A549 (cell line): ENCODE data around the gene FZD10. TPM values are rescaled to one million over a fixed set of nuclear protein-coding genes. Genes with fewer than 3 reads are reported as not detected.

ENCODE experiments used
- ATAC-seq, 2 experiments: fragments of 200-7000 bp in 1 of 2; fragments of >200 bp in 1 of 2; cut with Nextera tagmentation in 1 of 2; cut with Tn5 transposase in 1 of 2; 3 replicates each; pipeline versions ENCODE4 v1.8.0 to v1.9.1; 2018 to 2020; ENCODE audit warnings: mild to moderate bottlenecking in 1 of 2, moderate library complexity in 1 of 2
- CTCF ChIA-PET: fragments of 300-600 bp; sonication (Branson Sonifier 250); formaldehyde crosslinking; extraction: SDS; loops from one replicate; lab custom pipeline; 2021; ENCODE audit warnings: antibody characterized with exemption, inconsistent platforms; lab: Yijun Ruan, JAX
- POLR2A ChIA-PET: fragments of 350-600 bp; formaldehyde crosslinking; extraction: SDS; loops from one replicate; lab custom pipeline; 2021; ENCODE audit warnings: antibody characterized with exemption, inconsistent platforms; lab: Yijun Ruan, JAX
- DNase-seq, 2 experiments: peaks; one replicate each; pipeline versions ENCODE4 v3.0.0 to v3.0.0-alpha.2; 2011 to 2016; ENCODE audit warnings: low read depth in 1 of 2, low spot score in 1 of 2
- FAIRE-seq: peaks from 2 replicates; lab custom pipeline; 2011; peaks lifted over from hg19 to GRCh38; lab: Jason Lieb, UNC
- H3K27ac ChIP-seq, 2 experiments: fragments of >200 bp; sonication (Bioruptor Twin); formaldehyde crosslinking; 3 replicates each; pipeline ENCODE4 v1.5.1; 2016 to 2017
- H3K4me1 ChIP-seq: fragments of >200 bp; sonication (Bioruptor Twin); formaldehyde crosslinking; 3 replicates; pipeline ENCODE4 v1.6.1; 2016
- H3K4me2 ChIP-seq: fragments of >200 bp; sonication (Bioruptor Twin); formaldehyde crosslinking; 3 replicates; pipeline ENCODE4 v1.6.1; 2016
- H3K4me3 ChIP-seq: fragments of >200 bp; sonication (Bioruptor Twin); formaldehyde crosslinking; 3 replicates; pipeline ENCODE4 v1.5.1; 2016
- H3K9me3 ChIP-seq: fragments of >200 bp; sonication (Bioruptor Twin); formaldehyde crosslinking; 3 replicates; pipeline ENCODE4 v1.6.1; 2016
- BCL3 ChIP-seq: fragments of >200 bp; sonication (Bioruptor Twin); formaldehyde crosslinking; IDR thresholded peaks from 3 replicates; pipeline ENCODE4 v1.6.1; 2016
- BHLHE40 ChIP-seq: IDR thresholded peaks from 2 replicates; pipeline ENCODE4 v1.6.1; 2012; ENCODE audit warnings: low read depth, low read length, inconsistent platforms
- CBX2 ChIP-seq: fragments of 200-600 bp; sonication (generic); IDR thresholded peaks from 2 replicates; pipeline ENCODE4 v1.6.1; 2016; ENCODE audit warnings: low read depth, mild to moderate bottlenecking, borderline replicate concordance
- CHD4 ChIP-seq: fragments of 200-600 bp; sonication (generic); IDR thresholded peaks from 2 replicates; pipeline ENCODE4 v1.6.1; 2016; ENCODE audit warnings: antibody characterized with exemption, mild to moderate bottlenecking, borderline replicate concordance
- EHF ChIP-seq: fragments of 250-450 bp; sonication (Bioruptor Pico); IDR thresholded peaks from 2 replicates; pipeline ENCODE4 v1.5.0; 2020; ENCODE audit warnings: mild to moderate bottlenecking
- ELK1 ChIP-seq: fragments of 150-350 bp; IDR thresholded peaks from 2 replicates; pipeline ENCODE4 v1.6.1; 2014; ENCODE audit warnings: low read depth, mild to moderate bottlenecking, low read length
- ESRRA ChIP-seq: fragments of 150-350 bp; IDR thresholded peaks from 2 replicates; pipeline ENCODE4 v1.6.1; 2014; ENCODE audit warnings: mild to moderate bottlenecking, low read length, borderline replicate concordance
- FOSB ChIP-seq: fragments of 250-450 bp; sonication (Bioruptor Pico); IDR thresholded peaks from 2 replicates; pipeline ENCODE4 v1.5.0; 2020; ENCODE audit warnings: mild to moderate bottlenecking, moderate library complexity
- FOXS1 ChIP-seq: fragments of 250-450 bp; sonication (Bioruptor Pico); IDR thresholded peaks from 2 replicates; pipeline ENCODE4 v1.5.0; 2020; ENCODE audit warnings: mild to moderate bottlenecking, moderate library complexity
- HEYL ChIP-seq: fragments of 250-450 bp; sonication (Bioruptor Pico); IDR thresholded peaks from 2 replicates; pipeline ENCODE4 v1.8.0; 2021; ENCODE audit warnings: mild to moderate bottlenecking, moderate library complexity
- HOXA7 ChIP-seq: fragments of 250-450 bp; sonication (Bioruptor Pico); IDR thresholded peaks from 2 replicates; pipeline ENCODE4 v1.5.0; 2020; ENCODE audit warnings: mild to moderate bottlenecking, moderate library complexity
- HOXB13 ChIP-seq: fragments of 250-450 bp; sonication (Bioruptor Pico); IDR thresholded peaks from 2 replicates; pipeline ENCODE4 v1.5.0; 2020; ENCODE audit warnings: low read depth, mild to moderate bottlenecking, moderate library complexity
- MAFK ChIP-seq: fragments of 450-650 bp; IDR thresholded peaks from 2 replicates; pipeline ENCODE4 v1.6.1; 2014; ENCODE audit not compliant: partially characterized antibody
- MAX ChIP-seq: IDR thresholded peaks from 2 replicates; pipeline ENCODE4 v1.6.1; 2012
- MAZ ChIP-seq: fragments of 150-350 bp; IDR thresholded peaks from 2 replicates; pipeline ENCODE4 v1.6.1; 2014; ENCODE audit warnings: antibody characterized with exemption, low read depth, low read length, borderline replicate concordance
- PHF8 ChIP-seq: fragments of 200-600 bp; sonication (generic); IDR thresholded peaks from 2 replicates; pipeline ENCODE4 v1.6.1; 2016; ENCODE audit warnings: low read depth, mild to moderate bottlenecking, antibody characterized with exemption, moderate library complexity, borderline replicate concordance
- POLR2A ChIP-seq: IDR thresholded peaks from 2 replicates; pipeline ENCODE4 v1.6.1; 2012; ENCODE audit warnings: mild to moderate bottlenecking, low read length
- RAD21 ChIP-seq, 2 experiments: fragments of >200 bp in 1 of 2; sonication (Bioruptor Twin) in 1 of 2; formaldehyde crosslinking in 1 of 2; IDR thresholded peaks in 1 of 2; conservative IDR thresholded peaks in 1 of 2; 2 replicates in 1 of 2; 3 replicates in 1 of 2; pipeline ENCODE4 v1.6.1; 2012 to 2018; ENCODE audit warnings: inconsistent platforms in 1 of 2
- REST ChIP-seq: fragments of 200-600 bp; sonication (generic); IDR thresholded peaks from 2 replicates; pipeline ENCODE4 v1.6.1; 2016; ENCODE audit warnings: antibody characterized with exemption, mild to moderate bottlenecking, moderate library complexity
- SREBF2 ChIP-seq: fragments of 450-650 bp; IDR thresholded peaks from 2 replicates; pipeline ENCODE4 v1.6.1; 2014; ENCODE audit warnings: mild to moderate bottlenecking, moderate library complexity
- TFCP2L1 ChIP-seq: fragments of 250-450 bp; sonication (Bioruptor Pico); IDR thresholded peaks from 2 replicates; pipeline ENCODE4 v1.5.0; 2021; ENCODE audit warnings: mild to moderate bottlenecking
- USF2 ChIP-seq: fragments of 450-650 bp; IDR thresholded peaks from 2 replicates; pipeline ENCODE4 v1.6.1; 2014; ENCODE audit warnings: antibody characterized with exemption
- ZNF302 ChIP-seq: fragments of 250-450 bp; sonication (Bioruptor Pico); IDR thresholded peaks from 2 replicates; pipeline ENCODE4 v1.9.0; 2021; ENCODE audit warnings: inconsistent platforms, mild to moderate bottlenecking, moderate library complexity
- WGBS: methylation state at CpG from one replicate; pipeline ENCODE4 v1.1.6; 2017; ENCODE audit errors: missing lambda C conversion rate; 5-methylcytosine and 5-hydroxymethylcytosine counted together
- polyA plus RNA-seq, 4 experiments: library from polyadenylated mRNA; depleted of rRNA in 3 of 4; stranded (reverse); fragments of >200 nt; fragmentation: RNase III in 1 of 4; extraction: RNeasy Plus Mini Kit Qiagen cat#74134 plus additional on column Dnase treatment in 1 of 4; gene quantifications; 2 replicates in 3 of 4; 3 replicates in 1 of 4; pipeline ENCODE4 v1.2.3, GENCODE V29; 2011 to 2017

Gene FZD10
- polyA plus RNA-seq, 2 of the 4 experiments (the other 2 are of a cell fraction): not detected

- ChIA-PET POLR2A (no interaction called here), CTCF (no interaction called here)
- Histone ChIP-seq H3K4me1 (no peaks in the 10 kb centered on the region), H3K4me3 (no peak overlapping the region), H3K4me2 (no peak overlapping the region), H3K27ac (no peak overlapping the region), H3K9me3 (peaks cover 4% of the 10 kb centered on the region; the same call in 1 of the 3 replicates)
- no peak for DNase-seq
- 13% methylated on average over 6 of the region's 6 CpGs for WGBS
- no peak for ATAC-seq
- no peak for TF ChIP-seq POLR2A
- TF ChIP-seq USF2: no peak
- no peak for TF ChIP-seq MAZ
- TF ChIP-seq MAFK: no peak
- TF ChIP-seq RAD21 (conservative IDR thresholded peaks at IDR 0.05 in 1 of 2, IDR thresholded peaks at IDR 0.05 in 1 of 2): no peak
- TF ChIP-seq BHLHE40: no peak
- TF ChIP-seq FOXS1 (CRISPR knock-in tag): no peak
- no peak for TF ChIP-seq FOSB (CRISPR knock-in tag)
- no peak for TF ChIP-seq REST
- no peak for TF ChIP-seq HEYL (CRISPR knock-in tag)
- no peak for FAIRE-seq
Observed at GRCh38 chr12:130202201-130202600, 39.9 kb downstream of the FZD10 start.

- whole genome bisulfite sequencing: 24% methylated on average over 11 of the region's 11 CpGs
- no peak for ATAC-seq
- Histone ChIP-seq H3K4me2 (no peak overlapping the region), H3K27ac (no peak overlapping the region), H3K9me3 (peaks cover 4% of the 10 kb centered on the region; the same call in 1 of the 3 replicates), H3K4me1 (no peaks in the 10 kb centered on the region), H3K4me3 (no peak overlapping the region)
- no peak for FAIRE-seq
- TF ChIP-seq MAZ (no peak), ESRRA (no peak), USF2 (no peak), TFCP2L1 (CRISPR knock-in tag) (no peak), EHF (CRISPR knock-in tag) (no peak), HOXB13 (CRISPR knock-in tag) (no peak), CBX2 (no peak), ZNF302 (CRISPR knock-in tag) (no peak), ELK1 (no peak), PHF8 (no peak), MAX (no peak), RAD21 (conservative IDR thresholded peaks at IDR 0.05 in 1 of 2, IDR thresholded peaks at IDR 0.05 in 1 of 2) (no peak), HEYL (CRISPR knock-in tag) (no peak), BCL3 (no peak), FOXS1 (CRISPR knock-in tag) (no peak), HOXA7 (CRISPR knock-in tag) (no peak), BHLHE40 (no peak), SREBF2 (no peak), CHD4 (no peak)
- ChIA-PET POLR2A (no interaction called here), CTCF (no interaction called here)
- DNase-seq: no peak
Observed at GRCh38 chr12:130203151-130203550, 40.9 kb downstream of the FZD10 start.
